Neural cell (in vitro differentiated cells): ENCODE measurements around the gene MSH3. TPM values are rescaled to one million over a fixed set of nuclear protein-coding genes. Genes with fewer than 3 reads are reported as not detected.
"Not testable (repeated sequence)": the region's sequence is repeated elsewhere in the genome, so short reads cannot be mapped to it uniquely, and the experiment has no call there.

ENCODE experiments used
- H2AFZ ChIP-seq: fragments of 200-600, 300-800 bp; sonication (generic), shearing (Covaris generic); 2 replicates; pipeline ENCODE4 v1.6.0; 2014; ENCODE audit warnings: low read depth, mild to moderate bottlenecking, antibody characterized with exemption, low read length, moderate library complexity
- H3F3A ChIP-seq: fragments of 200-600 bp; shearing (Covaris generic); 2 replicates; pipeline ENCODE4 v1.6.1; 2016; ENCODE audit warnings: mild to moderate bottlenecking, moderate library complexity, mixed read lengths, antibody characterized with exemption, low read length; ENCODE audit not compliant: insufficient read depth, poor library complexity, severe bottlenecking
- H3K27ac ChIP-seq: fragments of 200-600, 300-800 bp; sonication (generic), shearing (Covaris generic); 2 replicates; pipeline ENCODE4 v1.5.1; 2014; ENCODE audit warnings: mild to moderate bottlenecking, low read length, moderate library complexity
- H3K27me3 ChIP-seq: fragments of 300-800, 200-600 bp; sonication (generic), shearing (Covaris generic); 2 replicates; pipeline ENCODE4 v1.6.0; 2014; ENCODE audit warnings: mild to moderate bottlenecking, low read depth, low read length, moderate library complexity; ENCODE audit not compliant: insufficient read depth
- H3K36me3 ChIP-seq: fragments of 300-800, 200-600 bp; sonication (generic), shearing (Covaris generic); 2 replicates; pipeline ENCODE4 v1.5.1; 2014; ENCODE audit warnings: mild to moderate bottlenecking, antibody characterized with exemption, low read length, moderate library complexity; ENCODE audit not compliant: insufficient read depth
- H3K4me2 ChIP-seq: fragments of 300-800, 200-600 bp; sonication (generic), shearing (Covaris generic); 2 replicates; pipeline ENCODE4 v1.6.0; 2014; ENCODE audit warnings: mild to moderate bottlenecking, low read length
- H3K4me3 ChIP-seq: fragments of 300-800, 200-600 bp; sonication (generic), shearing (Covaris generic); 2 replicates; pipeline ENCODE4 v1.5.1; 2014; ENCODE audit warnings: mild to moderate bottlenecking, low read length, moderate library complexity
- H3K79me2 ChIP-seq: fragments of 200-600 bp; shearing (Covaris generic); replicated peaks from 2 replicates; pipeline ENCODE4 v1.6.0; 2014; ENCODE audit warnings: mild to moderate bottlenecking, low read length, moderate library complexity; ENCODE audit not compliant: insufficient read depth
- H3K9ac ChIP-seq: fragments of 300-800, 200-600 bp; sonication (generic), shearing (Covaris generic); 2 replicates; pipeline ENCODE4 v1.6.1; 2016; ENCODE audit warnings: mild to moderate bottlenecking, low read length, mixed read lengths
- H3K9me2 ChIP-seq: fragments of 200-600 bp; shearing (Covaris generic); 2 replicates; pipeline ENCODE4 v1.6.1; 2016; ENCODE audit warnings: mild to moderate bottlenecking, low read length, mixed read lengths; ENCODE audit not compliant: insufficient read depth
- H3K9me3 ChIP-seq: fragments of 200-600, 300-800 bp; sonication (generic), shearing (Covaris generic); 2 replicates; pipeline ENCODE4 v1.6.1; 2016; ENCODE audit warnings: mild to moderate bottlenecking, mixed run types, low read length, moderate library complexity, mixed read lengths
- H4K20me1 ChIP-seq: fragments of 200-600 bp; shearing (Covaris generic); 2 replicates; pipeline ENCODE4 v1.6.1; 2016; ENCODE audit warnings: mild to moderate bottlenecking, mixed run types; ENCODE audit not compliant: insufficient read depth
- CTCF ChIP-seq: fragments of 450-650 bp; IDR thresholded peaks from 2 replicates; pipeline ENCODE4 v1.5.1; 2014; ENCODE audit warnings: antibody characterized with exemption, mild to moderate bottlenecking, moderate library complexity; ENCODE audit not compliant: poor library complexity, severe bottlenecking
- EP300 ChIP-seq: fragments of 450-650 bp; conservative IDR thresholded peaks from 2 replicates; pipeline ENCODE4 v1.6.1; 2014; ENCODE audit warnings: antibody characterized with exemption, mild to moderate bottlenecking, moderate library complexity; ENCODE audit not compliant: poor library complexity, severe bottlenecking
- EZH2 ChIP-seq: fragments of 200-600, 300-800 bp; shearing (Covaris generic), sonication (generic); IDR thresholded peaks from 2 replicates; pipeline ENCODE4 v1.6.1; 2014; ENCODE audit warnings: antibody characterized with exemption, low read length, borderline replicate concordance, mild to moderate bottlenecking; ENCODE audit not compliant: insufficient read depth, poor library complexity, severe bottlenecking
- MXI1 ChIP-seq: fragments of 450-650 bp; conservative IDR thresholded peaks from 2 replicates; pipeline ENCODE4 v1.6.1; 2014; ENCODE audit warnings: antibody characterized with exemption, mild to moderate bottlenecking; ENCODE audit not compliant: poor library complexity, severe bottlenecking
- POLR2AphosphoS5 ChIP-seq: IDR thresholded peaks from 2 replicates; pipeline ENCODE4 v1.6.1; 2012
- RAD21 ChIP-seq: fragments of 450-650 bp; conservative IDR thresholded peaks from 2 replicates; pipeline ENCODE4 v1.6.1; 2014; ENCODE audit warnings: antibody characterized with exemption, mild to moderate bottlenecking, moderate library complexity
- REST ChIP-seq: IDR thresholded peaks from 2 replicates; pipeline ENCODE4 v1.6.1; 2012; ENCODE audit warnings: borderline replicate concordance
- SMC3 ChIP-seq: fragments of 450-650 bp; conservative IDR thresholded peaks from 2 replicates; pipeline ENCODE4 v1.6.1; 2014; ENCODE audit warnings: antibody characterized with exemption, mild to moderate bottlenecking, moderate library complexity; ENCODE audit not compliant: poor library complexity
- TAF1 ChIP-seq: IDR thresholded peaks from 2 replicates; pipeline ENCODE4 v1.6.1; 2012; ENCODE audit warnings: low read depth
- polyA plus RNA-seq: library from polyadenylated mRNA; depleted of rRNA; stranded (reverse); fragments of >200 nt; gene quantifications from 2 replicates; pipeline ENCODE4 v1.2.3, GENCODE V29; 2014

Gene MSH3
- polyA plus RNA-seq, 1 donor from 2014 or later = 9.8 TPM

- Histone ChIP-seq H3K79me2 (no peaks in the 10 kb centered on the region), H3K27ac (no peak overlapping the region), H3K9me2 (no peaks in the 10 kb centered on the region), H3K36me3 (no peaks in the 10 kb centered on the region), H3F3A (no peaks in the 10 kb centered on the region), H2AFZ (no peak overlapping the region), H3K4me2 (no peak overlapping the region), H3K9ac (no peak overlapping the region), H3K4me3 (no peak overlapping the region), H3K27me3 (no peaks in the 10 kb centered on the region), H3K9me3 (no peaks in the 10 kb centered on the region), H4K20me1 (no peaks in the 10 kb centered on the region)
- TF ChIP-seq EZH2 (no peak), RAD21 (no peak), TAF1 (no peak), SMC3 (no peak), EP300 (no peak), MXI1 (no peak), REST (no peak), POLR2AphosphoS5 (no peak), CTCF (no peak)
Measured at GRCh38 chr5:80877592-80877991, 223.1 kb downstream of the MSH3 start.

GRCh38 chr5:80881726-80882125 is 227.3 kb downstream of the MSH3 start:
- TF ChIP-seq POLR2AphosphoS5 (no peak), TAF1 (no peak), SMC3 (no peak)
- Histone ChIP-seq H3K36me3 (no peaks in the 10 kb centered on the region), H3K9me3 (no peaks in the 10 kb centered on the region), H3K9me2 (no peaks in the 10 kb centered on the region), H3K4me2 (no peak overlapping the region), H3K27ac (no peak overlapping the region), H3K4me3 (no peak overlapping the region), H3K79me2 (no peaks in the 10 kb centered on the region), H3K9ac (no peak overlapping the region), H4K20me1 (no peaks in the 10 kb centered on the region), H3F3A (no peaks in the 10 kb centered on the region), H3K27me3 (no peaks in the 10 kb centered on the region), H2AFZ (no peak overlapping the region)

- not testable (repeated sequence) for H3K9me3 ChIP-seq, H4K20me1 ChIP-seq, H3F3A ChIP-seq, H3K27me3 ChIP-seq, H3K9me2 ChIP-seq, H3K4me3 ChIP-seq, H2AFZ ChIP-seq, H3K79me2 ChIP-seq, H3K4me2 ChIP-seq, H3K36me3 ChIP-seq, H3K9ac ChIP-seq, H3K27ac ChIP-seq
Measured at GRCh38 chr5:80883390-80883789, 228.9 kb downstream of the MSH3 start.
